GM12872 (cell line): ENCODE data around the gene METTL26.

ENCODE experiments used
- TF ChIP-seq, protein P1 (sequence below): IDR thresholded peaks from 3 replicates; pipeline ENCODE4 v1.5.1; 2011; ENCODE audit warnings: low read depth, mild to moderate bottlenecking, low read length, moderate library complexity; ENCODE audit not compliant: insufficient read depth

The METTL26 gene

DNA sequence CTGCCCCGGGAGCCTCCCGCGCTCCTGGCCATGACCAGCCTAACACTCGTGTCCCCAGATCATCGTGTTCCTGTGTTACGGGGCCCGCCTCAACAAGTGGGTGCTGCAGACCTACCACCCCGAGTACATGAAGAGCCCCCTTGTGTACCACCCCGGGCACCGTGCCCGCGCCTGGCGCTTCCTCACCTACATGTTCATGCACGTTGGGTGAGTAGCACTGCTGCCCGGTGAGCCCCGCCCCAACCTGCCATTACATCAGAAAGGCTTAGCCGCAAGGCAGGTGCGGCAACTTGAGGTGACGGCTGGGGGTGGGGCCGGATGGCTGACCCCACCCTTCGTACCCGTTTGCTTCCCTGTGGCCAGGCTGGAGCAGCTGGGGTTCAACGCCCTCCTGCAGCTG, 40.8 kb upstream of the METTL26 start:
- TF ChIP-seq, protein P1, sequence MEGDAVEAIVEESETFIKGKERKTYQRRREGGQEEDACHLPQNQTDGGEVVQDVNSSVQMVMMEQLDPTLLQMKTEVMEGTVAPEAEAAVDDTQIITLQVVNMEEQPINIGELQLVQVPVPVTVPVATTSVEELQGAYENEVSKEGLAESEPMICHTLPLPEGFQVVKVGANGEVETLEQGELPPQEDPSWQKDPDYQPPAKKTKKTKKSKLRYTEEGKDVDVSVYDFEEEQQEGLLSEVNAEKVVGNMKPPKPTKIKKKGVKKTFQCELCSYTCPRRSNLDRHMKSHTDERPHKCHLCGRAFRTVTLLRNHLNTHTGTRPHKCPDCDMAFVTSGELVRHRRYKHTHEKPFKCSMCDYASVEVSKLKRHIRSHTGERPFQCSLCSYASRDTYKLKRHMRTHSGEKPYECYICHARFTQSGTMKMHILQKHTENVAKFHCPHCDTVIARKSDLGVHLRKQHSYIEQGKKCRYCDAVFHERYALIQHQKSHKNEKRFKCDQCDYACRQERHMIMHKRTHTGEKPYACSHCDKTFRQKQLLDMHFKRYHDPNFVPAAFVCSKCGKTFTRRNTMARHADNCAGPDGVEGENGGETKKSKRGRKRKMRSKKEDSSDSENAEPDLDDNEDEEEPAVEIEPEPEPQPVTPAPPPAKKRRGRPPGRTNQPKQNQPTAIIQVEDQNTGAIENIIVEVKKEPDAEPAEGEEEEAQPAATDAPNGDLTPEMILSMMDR, result no peak

GRCh38 chr16:676565-676902, 40.4 kb upstream of the METTL26 start:
- TF ChIP-seq, protein P1, result no peak

- TF ChIP-seq, protein P1, result no peak
These were observed 39.9 kb upstream of the METTL26 start for GRCh38 chr16:675884-676564.

- TF ChIP-seq, protein P1, result no peak
These were observed 39.1 kb upstream of the METTL26 start, which contains the start of gene RHBDL1 for GRCh38 chr16:674968-675883. Gene RHBDL1 (plus strand): TSS chr16:675671. CDS start chr16:675791, 120 bp downstream.

GRCh38 chr16:674214-674881, 38.2 kb upstream of the METTL26 start:
- TF ChIP-seq, protein P1, result no peak

- TF ChIP-seq, protein P1, result no peak
These were observed 37.4 kb upstream of the METTL26 start for GRCh38 chr16:673399-673991.

DNA sequence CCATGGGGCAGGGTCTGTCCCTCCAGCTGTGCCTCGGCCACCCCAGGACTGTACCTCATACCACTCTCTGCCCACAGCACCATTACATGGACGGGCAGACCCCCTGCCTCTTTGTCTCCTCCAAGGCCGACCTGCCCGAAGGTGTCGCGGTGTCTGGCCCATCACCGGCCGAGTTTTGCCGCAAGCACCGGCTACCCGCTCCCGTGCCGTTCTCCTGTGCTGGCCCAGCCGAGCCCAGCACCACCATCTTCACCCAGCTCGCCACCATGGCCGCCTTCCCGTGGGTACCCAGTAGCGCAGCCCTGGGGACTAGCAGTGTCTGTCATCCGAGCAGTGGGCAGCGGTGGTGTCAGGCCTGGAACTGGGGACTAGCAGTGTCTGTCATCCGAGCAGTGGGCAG, 36.7 kb upstream of the METTL26 start:
- TF ChIP-seq, protein P1, result no peak
